ENCODE measurements around the gene RAVER1.
A peak's percentile ranks its signal among the peaks of the same experiment; 100 is the strongest.

GRCh38 chr19:10380313-10381102, 47.2 kb upstream of the RAVER1 start, which contains the start of gene TYK2:
- peak in 2 of 5 experiments; percentile 44 to 60 for TF ChIP-seq CTCF (IDR thresholded peaks at IDR 0.05)
- TF ChIP-seq POLR2A (IDR thresholded peaks at IDR 0.05): peak in 1 of 2 donors; percentile 44

Measured in tibial nerve (tissue), 3 donors.